Suprapubic skin (tissue), 3 donors: Measurements from ENCODE around the gene HMGN1.

Experiments used
- CTCF ChIP-seq, 2 donors: fragments of 200-600 bp in 1 of 2; fragments of 450-650 bp in 1 of 2; sonication (generic) in 1 of 2; IDR thresholded peaks; one replicate each; pipeline ENCODE4 v1.5.1; 2016 to 2019; ENCODE audit warnings: antibody characterized with exemption in 2 of 2, mild to moderate bottlenecking in 1 of 2, moderate library complexity in 1 of 2
- POLR2A ChIP-seq, 2 donors: fragments of 450-650 bp; IDR thresholded peaks; one replicate each; pipeline ENCODE4 v1.6.1; 2017; ENCODE audit warnings: antibody characterized with exemption in 2 of 2, mild to moderate bottlenecking in 2 of 2, moderate library complexity in 2 of 2

GRCh38 chr21:39327727-39328126, 21.2 kb downstream of the HMGN1 start:
- TF ChIP-seq CTCF (IDR thresholded peaks at IDR 0.05) (no peak), POLR2A (IDR thresholded peaks at IDR 0.05) (no peak)
